Forelimb muscle (tissue), 1 donor: ENCODE measurements around the gene YJEFN3. TPM values are rescaled to one million over a fixed set of nuclear protein-coding genes. Genes with fewer than 3 reads are reported as not detected.

ENCODE experiments used
- DNase-seq: peaks from one replicate; pipeline ENCODE4 v3.0.0-alpha.2; 2013; ENCODE audit warnings: low read depth
- polyA plus RNA-seq: library from polyadenylated mRNA; unstranded; fragments of 120-200 nt; gene quantifications from one replicate; pipeline ENCODE4 v1.2.1, GENCODE V29; 2013; ENCODE audit not compliant: insufficient read length

The YJEFN3 gene
- polyA plus RNA-seq, 1 donor, result 6.9 TPM

DNA sequence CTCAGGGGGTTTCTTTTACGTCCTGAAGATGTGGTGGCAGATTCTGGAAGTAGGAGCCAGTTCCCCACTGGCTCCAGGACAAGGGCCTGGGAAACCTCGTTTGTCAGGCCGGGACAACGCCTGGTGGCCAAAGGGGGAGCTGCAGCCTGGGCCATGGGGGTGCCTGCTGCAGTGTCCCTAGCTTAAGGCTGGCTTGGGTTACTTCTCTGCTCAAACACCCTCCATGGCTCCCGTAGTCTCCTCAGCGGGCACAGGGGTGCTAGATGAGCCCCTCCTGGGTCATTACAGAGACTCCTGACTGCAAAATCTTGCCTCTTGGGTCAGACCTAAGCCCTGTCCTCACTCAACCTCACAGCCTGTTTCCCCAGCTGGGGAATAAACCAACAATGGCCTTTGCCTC is 24.1 kb downstream of the YJEFN3 start:
- DNase-seq, result no peak

DNA sequence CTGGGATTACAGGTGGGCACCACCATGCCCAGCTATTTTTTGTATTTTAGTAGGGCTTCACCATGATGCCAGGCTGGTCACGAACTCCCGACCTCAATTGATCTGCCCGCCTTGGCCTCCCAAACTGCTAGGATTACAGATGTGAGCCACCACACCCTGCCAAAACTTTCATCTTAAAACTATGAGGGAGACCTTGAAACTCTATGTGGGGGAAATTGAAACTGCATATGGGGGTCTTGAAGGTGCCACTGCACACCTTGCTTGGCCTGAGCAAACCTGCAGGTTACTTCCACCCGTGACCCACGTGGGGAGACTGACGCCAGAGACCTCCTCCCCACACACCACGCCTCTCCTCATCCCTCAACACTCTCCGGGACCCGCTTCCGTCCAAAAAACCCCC is 25.0 kb downstream of the YJEFN3 start:
- DNase-seq, result no peak

DNA sequence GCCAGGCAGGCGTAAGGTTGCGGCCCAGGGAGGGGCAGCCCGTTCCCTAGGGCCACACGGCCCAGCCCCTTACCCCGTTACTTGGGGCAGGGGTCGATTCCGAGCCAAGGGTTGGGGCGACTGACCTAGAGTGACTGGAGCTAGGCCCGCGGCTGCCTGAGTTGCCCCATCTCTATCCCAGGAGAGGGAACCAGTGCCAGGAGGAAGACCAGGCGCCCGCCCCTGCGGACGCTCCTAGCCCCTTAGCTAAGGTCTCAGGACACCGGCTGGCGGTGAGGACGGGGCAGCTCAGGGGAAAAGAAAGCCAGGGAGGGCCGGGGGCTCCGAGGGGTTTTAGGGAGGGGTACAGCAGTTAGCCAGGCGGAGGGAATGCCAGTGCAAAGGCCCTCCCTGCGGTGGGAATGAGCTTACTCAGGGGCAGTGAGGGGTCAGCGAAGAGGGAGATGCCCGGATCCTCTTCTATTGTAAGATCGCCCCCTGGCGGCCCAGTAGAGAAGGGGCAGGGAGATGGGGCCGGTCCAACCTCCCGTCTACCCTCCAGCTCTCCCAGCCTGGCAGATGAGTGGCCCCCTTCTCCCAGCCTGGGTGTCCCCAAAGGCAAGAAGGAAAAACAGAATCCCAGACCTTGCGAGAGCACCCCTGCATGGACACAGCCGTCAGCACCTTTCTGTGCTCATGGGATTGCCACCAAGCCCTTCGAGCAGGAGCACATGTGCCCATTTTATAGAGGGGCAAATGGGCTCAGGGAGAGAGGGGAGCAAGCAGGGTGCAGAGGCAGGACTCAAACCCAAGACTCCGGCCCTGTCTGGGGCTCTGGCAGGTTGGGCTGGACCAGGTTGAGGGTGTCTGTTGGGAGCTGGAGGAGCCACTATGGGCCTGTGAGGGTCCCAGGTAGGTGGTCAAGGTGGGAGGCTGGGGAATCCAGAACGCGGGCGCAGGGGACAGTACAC is 25.6 kb downstream of the YJEFN3 start:
- DNase-seq, result no peak

DNA sequence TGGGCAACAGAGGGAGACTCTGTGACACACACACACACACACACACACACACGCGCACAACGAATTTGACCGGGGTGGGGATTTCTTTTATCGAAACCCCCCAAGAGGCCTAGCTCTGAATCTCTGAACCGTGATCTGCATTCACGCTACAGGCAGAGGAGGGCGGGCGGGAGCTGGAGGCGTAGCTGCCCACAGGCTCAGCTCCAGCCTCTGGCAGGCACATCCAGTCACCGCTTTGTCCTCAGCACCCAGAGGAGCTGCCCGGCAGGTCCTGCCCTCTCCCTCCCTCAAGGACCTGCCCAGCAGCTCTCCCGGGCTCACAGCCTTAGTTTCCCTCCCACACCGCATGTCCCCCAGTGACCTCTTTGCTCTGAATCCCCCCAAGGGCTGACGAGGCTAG is 29.3 kb downstream of the YJEFN3 start:
- no peak for DNase-seq

DNA sequence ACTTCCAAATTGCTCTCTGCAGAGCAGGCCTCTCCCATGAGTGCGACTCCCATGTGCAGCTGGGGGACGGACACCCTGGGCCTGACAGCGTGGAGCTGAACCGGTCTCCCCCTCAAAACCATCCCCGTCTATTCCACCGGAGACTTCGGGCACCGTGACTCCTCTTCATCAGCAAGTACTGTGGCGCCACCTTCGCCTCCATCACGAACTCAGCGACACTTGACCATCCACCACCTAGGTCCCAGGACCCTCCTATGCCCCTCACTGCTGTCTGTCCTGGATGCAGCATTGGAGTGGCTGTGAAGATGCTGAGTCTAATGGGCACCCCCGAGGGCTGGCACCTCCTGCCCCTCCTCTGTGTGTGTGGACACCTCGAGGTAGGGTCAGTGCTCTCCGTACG is 29.9 kb downstream of the YJEFN3 start:
- no peak for DNase-seq

DNA sequence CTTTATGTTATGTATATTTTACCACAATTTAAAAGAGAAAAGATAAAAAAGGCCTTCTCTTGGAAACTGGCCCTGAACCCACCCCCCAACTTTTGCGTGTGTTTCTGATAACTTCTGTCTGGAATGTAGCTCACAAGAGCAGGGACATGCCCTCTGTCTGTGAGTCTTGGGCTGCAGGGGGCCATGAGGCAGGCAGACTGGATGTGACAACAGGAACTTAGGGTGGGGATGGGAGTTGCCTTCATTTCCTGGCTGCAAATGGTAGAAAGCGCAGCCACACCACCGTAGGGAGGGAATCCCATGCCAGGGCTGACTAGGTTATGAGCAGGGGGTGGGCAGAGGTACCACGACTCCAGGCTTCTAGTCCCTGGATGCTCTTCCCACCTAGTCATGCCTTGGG is 31.2 kb downstream of the YJEFN3 start:
- no peak for DNase-seq

DNA sequence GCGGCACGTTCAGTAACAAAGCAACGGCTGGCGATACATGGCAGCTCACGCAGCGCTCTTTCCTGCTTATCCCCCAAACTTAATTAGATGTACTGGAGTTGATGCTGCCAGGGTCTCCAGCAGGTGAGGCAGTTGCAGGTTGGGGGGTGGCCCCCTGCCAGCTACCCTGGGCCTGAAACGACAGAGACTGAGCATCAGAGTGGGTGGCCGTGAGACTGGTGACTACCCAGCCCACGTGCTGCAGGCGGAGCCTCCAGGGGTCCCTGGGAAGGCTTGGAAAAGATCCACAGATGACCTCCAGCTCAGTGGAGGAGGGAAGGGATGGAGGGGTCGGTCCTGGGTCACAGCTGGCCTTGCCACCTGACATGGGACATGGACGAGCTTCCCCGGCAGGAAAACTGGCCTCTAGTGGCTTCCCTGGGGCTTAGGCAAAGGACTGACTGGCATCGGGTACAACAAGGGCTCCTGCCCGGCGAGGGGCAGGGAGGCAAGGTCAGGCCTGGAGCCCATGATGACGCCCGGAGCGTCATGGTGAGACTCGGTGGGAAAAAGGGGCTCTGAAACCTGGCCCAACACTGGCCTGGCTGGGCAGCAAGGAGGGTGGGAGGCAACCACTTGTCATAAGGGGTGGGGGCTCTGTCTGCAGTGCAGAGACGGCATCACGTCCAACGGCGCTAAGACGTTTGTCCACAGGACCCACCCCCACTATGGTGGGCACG is 33.4 kb downstream of the YJEFN3 start:
- no peak for DNase-seq

DNA sequence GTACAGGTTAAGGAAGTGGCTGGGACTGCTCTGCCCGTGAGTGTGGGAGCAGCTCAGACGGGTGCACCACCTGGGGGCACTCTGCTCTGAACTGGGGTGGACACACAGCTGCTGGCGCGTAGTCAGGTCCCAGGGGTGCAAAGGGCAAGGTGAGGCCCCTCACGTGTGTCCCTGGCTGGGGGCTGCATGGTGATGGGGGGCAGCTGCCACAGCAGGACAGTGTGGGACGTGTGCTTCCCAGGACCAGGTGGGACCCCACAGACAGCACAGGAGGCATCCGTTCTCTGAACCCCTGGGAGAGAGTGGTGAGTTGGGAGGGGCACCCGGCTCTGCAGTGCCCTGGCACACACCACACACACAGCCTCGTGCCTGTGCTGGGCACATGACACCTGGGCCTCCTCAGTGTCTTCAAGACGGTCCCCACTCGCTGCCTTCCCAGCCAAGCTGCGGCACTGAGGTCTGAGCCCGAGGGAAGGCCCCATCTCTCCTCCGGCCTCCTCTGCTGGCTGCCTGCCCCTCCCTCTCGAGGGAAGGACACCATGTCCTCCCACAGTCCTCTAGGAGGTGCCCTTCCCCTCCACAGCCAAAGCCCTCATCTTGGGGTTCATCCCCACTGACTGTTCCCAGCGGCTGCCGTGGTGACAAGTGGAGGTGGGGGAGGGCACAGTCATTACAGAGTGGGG is 34.1 kb downstream of the YJEFN3 start:
- no peak for DNase-seq

DNA sequence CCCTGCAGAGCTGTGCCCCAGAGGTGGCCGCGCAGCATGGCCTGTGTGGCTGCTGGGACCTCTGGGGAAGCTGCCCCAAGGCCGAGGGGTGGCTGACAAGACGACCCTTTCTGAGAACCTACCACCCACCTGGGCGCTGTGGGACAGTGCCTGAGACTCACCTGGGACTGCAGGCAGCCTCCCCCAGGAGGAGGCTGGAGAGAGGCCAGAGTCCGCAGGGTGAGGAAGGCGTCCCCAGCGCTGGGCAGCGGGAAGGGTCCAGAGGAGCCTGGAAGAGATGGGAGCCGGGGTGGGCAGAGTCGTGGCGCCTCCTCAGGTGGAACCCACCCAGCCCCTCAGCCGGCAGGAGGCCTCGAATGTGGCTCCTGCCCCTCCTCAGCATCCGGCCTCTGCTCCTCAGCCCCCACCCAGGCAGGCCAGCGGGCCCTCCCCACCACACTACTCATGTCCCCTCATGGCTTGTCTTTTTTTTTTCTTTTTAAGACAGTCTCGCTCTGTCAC is 34.7 kb downstream of the YJEFN3 start:
- DNase-seq, result no peak

DNA sequence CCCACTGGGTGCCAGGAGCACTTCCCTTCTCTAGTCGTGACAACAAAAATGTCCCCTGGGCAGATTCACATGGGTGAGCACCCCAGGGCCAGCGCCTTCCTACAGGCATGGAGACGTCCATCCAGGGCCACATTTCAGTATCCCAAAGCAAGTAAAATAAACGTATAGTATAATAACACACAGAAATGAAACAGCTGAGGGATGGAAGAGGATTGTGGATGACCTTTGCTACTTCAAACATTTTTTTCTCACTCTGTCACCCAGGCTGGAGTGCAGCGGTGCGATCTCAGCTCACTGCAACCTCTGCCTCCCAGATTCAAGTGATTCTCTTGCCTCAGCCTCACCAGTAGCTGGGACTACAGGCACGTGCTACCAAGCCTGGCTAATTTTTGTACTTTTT is 37.6 kb downstream of the YJEFN3 start:
- DNase-seq, result no peak

DNA sequence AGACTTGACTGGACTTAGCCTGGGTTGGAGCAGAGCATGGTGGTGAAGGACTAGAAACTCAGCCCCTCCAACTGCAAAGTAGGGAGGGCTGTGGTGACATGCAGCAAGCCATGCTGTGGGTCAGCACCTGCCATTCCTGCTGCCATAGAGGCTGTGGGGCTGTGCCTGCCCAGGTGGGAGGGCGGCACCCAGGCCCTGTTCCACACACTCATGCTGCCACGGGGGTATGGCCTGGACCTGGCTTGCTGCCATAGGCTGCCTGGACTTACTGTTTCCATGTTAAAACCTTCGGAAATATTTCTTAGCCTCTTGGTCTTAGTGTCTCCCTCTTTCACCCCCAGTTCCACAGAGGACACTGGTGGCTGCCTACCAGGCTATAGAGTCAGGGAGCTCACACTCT is 38.7 kb downstream of the YJEFN3 start:
- no peak for DNase-seq

DNA sequence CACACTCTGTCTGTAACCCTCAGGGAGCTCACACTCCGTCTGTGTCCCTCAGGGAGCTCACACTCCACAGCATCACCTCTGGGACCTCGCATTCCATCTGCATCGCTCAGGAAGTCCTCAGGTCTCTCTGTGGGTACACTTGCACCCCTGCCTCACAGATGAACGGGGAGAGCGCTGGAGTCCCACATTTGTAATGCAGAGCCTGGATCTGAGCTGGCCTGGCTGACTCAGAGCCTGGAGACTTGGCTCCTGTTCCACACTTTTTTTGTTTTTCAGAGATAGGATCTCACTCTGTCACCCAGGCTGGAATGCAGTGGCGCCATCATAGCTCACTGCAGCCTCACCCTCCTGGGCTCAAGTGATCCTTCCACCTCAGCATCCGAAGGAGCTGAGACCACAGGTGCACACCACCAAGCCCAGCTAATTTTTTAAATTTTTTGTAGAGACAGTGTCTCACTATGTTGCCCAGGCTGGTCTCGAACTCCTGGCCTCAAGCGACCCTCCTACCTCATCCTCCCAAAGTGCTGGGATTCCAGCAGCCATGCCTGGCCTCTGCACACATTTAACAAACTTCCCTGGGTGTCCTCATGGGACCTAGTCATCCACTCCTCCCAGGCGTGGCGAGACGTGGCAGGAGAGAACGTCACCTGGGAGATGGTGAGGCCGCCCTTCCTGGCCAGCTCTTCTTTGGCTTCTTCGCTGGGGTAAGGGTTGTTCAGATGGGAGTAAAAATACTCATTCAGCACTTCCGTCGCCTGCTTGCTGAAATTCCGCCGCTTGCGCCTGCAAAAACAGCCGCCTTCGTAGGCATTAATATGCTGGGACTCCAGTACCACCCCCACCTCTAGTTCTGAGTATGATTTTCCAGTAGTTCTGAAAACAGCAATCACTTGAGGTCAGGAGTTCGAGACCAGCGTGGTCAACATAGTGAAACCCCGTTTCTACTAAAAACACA is 40.4 kb downstream of the YJEFN3 start:
- no peak for DNase-seq

DNA sequence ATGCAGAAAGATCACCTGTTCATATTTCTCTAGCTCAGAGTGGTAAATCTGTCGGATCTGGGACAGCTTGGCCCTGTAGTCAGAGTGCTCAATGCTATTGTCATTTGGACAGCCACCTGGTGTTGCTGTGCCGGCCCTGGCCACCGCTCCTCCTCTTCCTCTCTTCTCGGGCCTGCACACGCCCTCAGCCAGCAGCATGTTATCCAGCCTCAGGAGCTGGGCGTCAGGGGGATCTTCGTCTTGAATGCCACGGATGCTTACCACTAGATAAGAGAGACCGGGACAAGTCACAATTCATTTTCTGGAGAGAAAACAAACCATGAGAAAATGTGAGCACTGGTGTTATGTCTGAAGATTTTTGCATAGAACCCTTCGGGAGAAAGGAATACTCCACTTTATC is 41.9 kb downstream of the YJEFN3 start:
- DNase-seq, result no peak

DNA sequence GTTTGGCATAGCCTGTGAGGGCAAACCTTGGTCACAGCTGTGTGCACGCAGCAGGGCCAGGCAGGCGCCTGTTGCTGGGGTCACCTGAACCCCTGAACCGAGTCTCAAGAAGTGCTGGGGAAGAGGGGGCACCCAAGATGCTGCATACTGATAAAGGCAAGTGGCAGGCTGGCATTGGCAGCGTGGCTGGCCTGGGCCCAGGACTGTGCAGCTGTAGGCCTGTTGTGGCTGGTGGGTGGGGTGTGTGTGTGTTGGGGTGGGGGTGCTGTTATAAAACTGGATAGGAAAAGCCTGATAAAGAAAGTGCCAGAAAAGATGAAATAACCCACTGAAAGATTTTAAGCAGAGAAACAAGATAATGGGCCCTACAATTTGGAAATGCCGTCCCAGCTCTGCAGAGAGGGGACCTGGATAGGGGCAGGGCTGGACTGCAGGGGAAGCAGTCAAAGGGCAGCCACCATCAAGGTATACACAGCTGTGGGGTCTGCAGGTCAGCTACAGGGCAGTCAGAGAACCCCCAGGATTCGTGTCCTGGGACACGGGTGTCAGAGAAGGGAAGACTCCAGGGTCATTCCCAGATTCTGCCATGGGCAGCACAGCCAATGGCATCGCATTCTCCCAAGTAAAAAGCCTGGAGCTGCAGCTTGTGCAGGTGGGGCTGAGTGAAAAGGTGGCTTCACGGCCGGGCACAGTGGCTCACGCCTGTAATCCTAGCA is 42.5 kb downstream of the YJEFN3 start:
- no peak for DNase-seq

DNA sequence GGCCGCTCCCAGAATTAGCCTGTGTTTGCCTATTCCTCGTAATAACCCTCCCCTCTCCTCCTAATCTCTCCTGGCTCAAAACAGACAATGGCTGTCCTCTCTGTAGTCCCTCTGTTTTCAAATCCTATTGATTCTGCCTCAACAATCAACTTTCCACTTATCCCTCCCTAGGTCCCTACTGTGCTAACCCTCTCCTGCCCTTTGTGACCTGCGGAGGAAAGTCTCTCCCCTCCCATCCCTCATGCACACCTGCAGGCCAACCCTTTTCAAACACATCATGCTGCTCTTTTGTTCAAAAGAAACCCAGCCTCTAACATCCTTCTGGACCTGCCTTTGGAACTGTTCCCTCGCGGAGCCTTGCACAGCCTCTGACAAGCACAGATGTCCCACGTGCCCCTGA is 46.7 kb downstream of the YJEFN3 start:
- DNase-seq, result no peak

DNA sequence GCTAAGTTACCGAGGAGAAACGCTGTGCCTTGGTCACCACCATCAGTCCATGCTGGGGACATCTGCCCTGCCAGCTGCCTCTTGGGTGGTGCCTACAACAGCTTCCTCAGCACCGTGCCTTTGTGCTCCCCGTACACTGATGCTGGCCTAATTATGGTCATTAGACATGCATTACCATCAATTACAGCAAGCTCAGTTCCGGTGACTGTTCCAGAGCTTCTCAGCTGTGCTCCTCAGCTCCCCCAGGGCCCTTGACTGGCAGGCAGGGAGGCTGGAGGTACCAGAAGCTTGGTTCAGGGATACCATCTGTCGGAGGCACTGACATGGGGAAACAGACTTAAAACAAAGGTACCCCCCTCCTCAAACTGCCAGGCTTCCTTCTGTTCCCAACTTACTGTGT is 49.5 kb downstream of the YJEFN3 start:
- no peak for DNase-seq

DNA sequence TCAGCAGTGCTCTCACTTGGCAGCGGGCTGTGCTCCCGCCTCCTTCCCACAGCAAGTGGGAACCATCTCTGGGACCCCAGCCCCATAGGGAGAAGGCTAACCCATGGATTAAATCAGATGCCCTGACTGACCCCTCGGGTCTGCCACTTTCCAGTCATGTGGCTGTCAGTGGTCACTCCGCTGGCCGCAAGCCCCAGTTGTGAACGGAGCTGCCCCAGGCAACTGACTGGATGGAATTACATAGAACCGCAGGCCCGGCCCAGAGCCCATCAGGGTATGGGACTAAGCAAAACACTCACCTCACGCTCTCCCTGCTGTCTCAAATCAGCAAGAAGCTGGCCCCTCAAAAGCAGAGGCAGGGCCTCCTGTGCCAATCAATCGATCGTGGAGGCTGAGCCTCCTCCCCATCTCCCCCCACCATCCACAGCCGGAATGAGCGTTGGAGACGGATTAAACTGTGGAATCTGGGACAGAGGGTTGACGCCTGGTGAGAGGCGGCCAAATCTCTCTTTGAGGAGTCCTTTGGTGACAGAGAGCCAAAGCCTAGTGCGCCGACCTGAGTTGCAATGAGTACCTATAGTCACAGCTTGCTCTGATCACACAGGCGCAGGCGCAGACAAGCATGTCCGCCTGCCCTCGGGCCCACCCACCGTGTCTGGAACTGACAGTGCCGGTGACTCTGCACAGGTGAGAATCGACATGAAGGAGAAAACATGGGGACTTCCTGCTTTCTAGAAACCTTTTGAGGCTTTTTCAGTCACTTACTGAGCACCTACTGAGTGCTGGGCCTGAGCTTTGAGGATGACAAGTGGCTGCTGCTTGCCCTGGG is 51.0 kb downstream of the YJEFN3 start:
- no peak for DNase-seq

DNA sequence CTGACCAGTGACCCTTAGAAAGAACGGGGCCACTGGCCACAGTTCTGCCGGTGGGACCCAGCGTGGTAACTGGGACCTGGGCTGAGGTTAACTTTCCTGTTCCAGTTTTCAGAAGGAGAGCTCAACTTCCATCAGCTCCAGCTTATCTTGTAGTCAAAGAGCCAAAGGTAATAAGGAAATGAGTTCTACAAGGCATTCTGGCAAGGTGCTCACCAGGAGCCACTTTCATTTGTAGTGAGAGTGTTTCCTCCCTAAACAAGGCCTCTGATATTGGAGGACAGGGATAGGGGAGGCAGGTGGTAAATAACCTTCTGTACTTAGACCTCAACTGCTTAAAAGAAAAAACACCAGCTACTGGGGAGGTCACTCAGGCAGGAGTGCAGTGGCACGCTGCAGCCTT is 51.7 kb downstream of the YJEFN3 start:
- DNase-seq, result no peak

DNA sequence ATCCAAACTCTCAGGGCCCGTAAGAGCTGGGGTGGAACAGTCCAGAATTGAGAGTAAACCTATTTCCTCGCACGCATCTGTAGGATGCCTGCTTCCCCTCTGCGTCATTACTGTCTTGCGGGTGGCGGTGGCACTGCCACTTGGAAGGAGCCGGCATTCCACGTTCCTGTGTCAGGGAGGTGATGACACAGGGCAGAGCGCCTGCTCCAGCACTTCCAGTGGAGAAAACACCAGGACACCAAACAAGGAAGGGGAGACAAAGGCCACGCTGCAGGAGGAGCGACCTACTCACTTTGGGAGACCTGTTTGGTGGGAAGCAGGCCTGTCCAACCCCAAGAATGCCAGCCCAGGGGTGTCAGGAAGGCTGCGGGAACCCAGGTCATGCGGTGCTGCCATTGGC is 52.7 kb downstream of the YJEFN3 start:
- DNase-seq, result no peak

DNA sequence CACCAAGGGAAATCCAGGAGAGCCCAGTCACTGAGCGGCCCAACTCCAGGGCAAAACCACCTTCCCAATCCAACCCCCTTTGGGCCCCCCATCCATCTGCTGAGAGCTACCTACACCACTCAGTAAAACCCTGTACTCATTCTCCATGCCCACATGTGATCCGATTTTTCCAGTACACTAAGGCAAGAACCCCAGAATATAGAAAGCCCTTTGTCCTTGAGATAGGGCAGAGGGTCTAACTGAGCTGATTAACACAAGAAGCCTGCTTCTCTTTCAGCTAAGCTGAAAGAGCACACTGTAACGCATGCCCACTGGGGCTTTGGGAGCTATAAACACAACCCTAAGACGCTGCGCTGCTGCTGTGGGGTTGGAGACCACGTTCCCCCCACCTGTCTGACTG is 53.8 kb downstream of the YJEFN3 start:
- no peak for DNase-seq
